Ascending aorta (tissue), 2 donors: Measurements from ENCODE around the gene PRSS12. TPM values are rescaled to one million over a fixed set of nuclear protein-coding genes. Genes with fewer than 3 reads are reported as not detected.
"Not testable (repeated sequence)": the region's sequence is repeated elsewhere in the genome, so short reads cannot be mapped to it uniquely, and the experiment has no call there.

Experiments
- DNase-seq, 2 donors: peaks; one replicate each; pipeline ENCODE4 v3.0.0-alpha.2; 2019; ENCODE audit warnings: low spot score in 2 of 2
- H3K27ac ChIP-seq, 2 donors: fragments of 200-600 bp; sonication (generic); one replicate each; pipeline ENCODE4 v1.5.1; 2016 to 2017; ENCODE audit warnings: mild to moderate bottlenecking in 1 of 2
- H3K27me3 ChIP-seq: fragments of 200-600 bp; sonication (generic); one replicate; pipeline ENCODE4 v1.5.1; 2017
- H3K36me3 ChIP-seq, 2 donors: fragments of 200-600 bp; sonication (generic); one replicate each; pipeline ENCODE4 v1.5.1; 2016
- H3K4me1 ChIP-seq, 2 donors: fragments of 200-600 bp; sonication (generic); one replicate each; pipeline ENCODE4 v1.5.1; 2016 to 2017; ENCODE audit warnings: mild to moderate bottlenecking in 1 of 2
- H3K4me3 ChIP-seq, 2 donors: fragments of 200-600 bp; sonication (generic); one replicate each; pipeline ENCODE4 v1.5.1; 2016 to 2017; ENCODE audit warnings: mild to moderate bottlenecking in 1 of 2
- H3K9me3 ChIP-seq, 2 donors: fragments of 200-600 bp; sonication (generic); one replicate each; pipeline ENCODE4 v1.5.1; 2016
- CTCF ChIP-seq, 3 experiments: fragments of 200-600 bp in 2 of 3; fragments of 450-650 bp in 1 of 3; sonication (generic) in 2 of 3; IDR thresholded peaks; one replicate each; pipeline ENCODE4 v1.5.1; 2016 to 2019; ENCODE audit warnings: antibody characterized with exemption in 3 of 3, mild to moderate bottlenecking in 1 of 3, moderate library complexity in 1 of 3
- intact Hi-C: fragments of 100-400 bp; cut with DNase I; formaldehyde crosslinking; loops from one replicate; pipeline ENCODE4 v1.15.1; 2023
- total RNA-seq: library from RNA; depleted of rRNA; stranded (reverse); fragments of >200 nt; gene quantifications from one replicate; pipeline ENCODE4 v1.1.0, GENCODE V29; 2016

PRSS12 gene
- total RNA-seq, 1 donor from 2014 or later: not detected

DNA sequence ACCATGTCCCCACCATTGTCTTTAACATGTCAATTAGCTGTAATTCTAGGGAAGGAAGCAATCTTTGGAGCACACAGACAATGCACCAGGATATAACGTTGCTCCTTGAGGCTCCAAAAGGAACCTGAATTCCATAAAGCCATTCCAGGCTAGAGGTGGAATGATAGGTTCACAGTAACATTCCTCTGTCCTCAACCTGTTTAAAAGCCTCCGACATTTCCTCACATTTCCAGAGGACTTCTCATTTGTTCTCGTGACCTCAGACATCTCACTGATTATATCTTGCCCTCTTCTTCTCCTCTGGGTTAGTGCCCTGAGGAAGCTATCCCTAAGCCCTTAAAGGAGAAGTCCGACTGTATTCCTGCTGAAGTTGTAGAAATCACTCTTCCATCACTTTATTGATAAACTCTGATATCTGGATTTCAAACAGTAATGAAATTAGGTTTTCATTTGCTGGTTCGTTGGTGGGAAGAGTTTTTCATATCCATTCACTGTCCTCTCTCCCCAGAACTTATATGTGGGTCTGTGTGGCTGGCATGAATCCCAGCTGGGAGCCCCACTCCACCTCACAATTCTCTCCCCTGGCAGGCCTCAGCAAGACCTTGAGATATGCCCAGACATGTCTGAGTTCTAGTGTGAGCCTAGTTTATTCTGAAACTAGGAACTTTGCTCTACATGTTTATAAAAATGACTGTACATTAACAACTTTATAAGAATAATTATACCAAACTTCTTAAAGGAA is 44.2 kb upstream of the PRSS12 start:
- Histone ChIP-seq H3K27me3 (no peaks in the 10 kb centered on the region), H3K36me3 (no peaks in the 10 kb centered on the region), H3K4me1 (no peaks in the 10 kb centered on the region), H3K9me3 (no peaks in the 10 kb centered on the region), H3K27ac (no peak overlapping the region), H3K4me3 (no peak overlapping the region)
- TF ChIP-seq CTCF (IDR thresholded peaks at IDR 0.05): no peak
- intact Hi-C loops: no loop called here
- no peak for DNase-seq

DNA sequence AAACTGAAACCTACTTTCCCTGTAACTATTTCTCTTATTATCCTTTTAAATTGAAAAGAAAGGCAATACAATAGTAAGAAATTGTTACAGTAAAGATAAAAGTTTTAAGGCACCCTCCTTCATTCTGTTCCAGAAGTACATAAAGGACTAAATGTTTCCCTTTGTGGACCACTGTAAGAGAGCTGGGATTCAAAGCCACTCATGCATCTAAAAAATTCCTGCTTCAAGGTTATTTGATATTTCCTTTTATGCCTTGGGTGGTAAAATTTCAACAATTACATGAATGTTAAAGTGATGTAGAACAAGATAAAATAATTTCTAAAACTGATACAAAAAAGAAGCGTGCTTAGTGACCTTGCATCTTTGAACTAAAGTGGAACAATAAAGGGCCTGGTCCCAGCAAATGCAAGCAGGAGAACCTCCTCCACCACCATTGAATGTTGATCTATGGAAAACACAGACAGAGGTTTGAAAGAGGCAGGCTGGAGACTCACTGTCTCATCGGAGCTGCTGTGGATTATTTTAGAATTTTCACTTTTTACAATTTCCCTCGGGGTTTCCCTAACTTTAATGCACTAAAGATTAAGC is 42.3 kb upstream of the PRSS12 start:
- intact Hi-C loops: no loop called here
- H3K36me3 ChIP-seq: no peaks in the 10 kb centered on the region

GRCh38 chr4:118392509-118392908 is 39.7 kb upstream of the PRSS12 start:
- H3K36me3 ChIP-seq, H3K27me3 ChIP-seq, H3K9me3 ChIP-seq, H3K4me3 ChIP-seq, DNase-seq, H3K4me1 ChIP-seq, H3K27ac ChIP-seq, intact Hi-C loops: not testable (repeated sequence)

More for the DNA sequence above, 42.3 kb upstream of the PRSS12 start:
- Histone ChIP-seq H3K9me3 (no peaks in the 10 kb centered on the region), H3K27me3 (no peaks in the 10 kb centered on the region), H3K4me1 (no peaks in the 10 kb centered on the region), H3K27ac (no peak overlapping the region), H3K4me3 (no peak overlapping the region)
- no peak for DNase-seq
- TF ChIP-seq CTCF (IDR thresholded peaks at IDR 0.05): no peak

- intact Hi-C loops: no loop called here
- H3K4me1 ChIP-seq: no peaks in the 10 kb centered on the region
- no peaks in the 10 kb centered on the region for H3K9me3 ChIP-seq
- DNase-seq: no peak
- H3K27ac ChIP-seq: no peak overlapping the region
- H3K36me3 ChIP-seq: no peaks in the 10 kb centered on the region
- TF ChIP-seq CTCF (IDR thresholded peaks at IDR 0.05): no peak
- H3K27me3 ChIP-seq: no peaks in the 10 kb centered on the region
- no peak overlapping the region for H3K4me3 ChIP-seq
Observed at GRCh38 chr4:118390121-118390520, 37.3 kb upstream of the PRSS12 start.

DNA sequence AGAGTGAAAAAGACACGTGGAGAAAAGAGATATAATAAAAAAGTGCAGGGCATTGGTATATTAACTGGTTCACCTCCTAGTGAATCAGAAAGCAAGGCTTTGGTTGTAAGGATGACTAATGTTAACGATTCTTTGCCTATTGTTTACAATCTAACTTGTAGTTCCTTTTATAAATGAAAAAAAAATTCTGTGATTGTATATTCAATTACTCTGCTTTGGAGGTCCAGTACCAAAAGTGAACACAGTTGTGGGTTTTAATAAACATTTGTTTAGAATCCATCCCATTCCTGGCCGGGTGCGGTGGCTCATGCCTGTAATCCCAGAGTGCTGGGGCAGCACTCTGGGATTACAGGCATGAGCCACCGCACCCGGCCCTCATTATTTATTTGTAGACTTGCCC is 36.9 kb upstream of the PRSS12 start:
- no peak overlapping the region for H3K4me3 ChIP-seq
- H3K36me3 ChIP-seq: no peaks in the 10 kb centered on the region
- no peak for TF ChIP-seq CTCF (IDR thresholded peaks at IDR 0.05)
- no peak overlapping the region for H3K27ac ChIP-seq
- intact Hi-C loops: no loop called here
- no peak for DNase-seq
- no peaks in the 10 kb centered on the region for H3K27me3 ChIP-seq
- H3K4me1 ChIP-seq: no peaks in the 10 kb centered on the region
- H3K9me3 ChIP-seq: no peaks in the 10 kb centered on the region

GRCh38 chr4:118388606-118389005 is 35.8 kb upstream of the PRSS12 start:
- no peak overlapping the region for H3K4me3 ChIP-seq
- H3K4me1 ChIP-seq: no peaks in the 10 kb centered on the region
- DNase-seq: no peak
- no peak overlapping the region for H3K27ac ChIP-seq
- no peaks in the 10 kb centered on the region for H3K9me3 ChIP-seq
- TF ChIP-seq CTCF (IDR thresholded peaks at IDR 0.05): no peak
- intact Hi-C loops: no loop called here
- H3K27me3 ChIP-seq: no peaks in the 10 kb centered on the region
- H3K36me3 ChIP-seq: no peaks in the 10 kb centered on the region
